Mesendoderm (in vitro differentiated cells): ENCODE results near the gene PYGL. TPM values are rescaled to one million over a fixed set of nuclear protein-coding genes. Genes with fewer than 3 reads are reported as not detected.

Experiments used
- DNase-seq: peaks from one replicate; pipeline ENCODE4 v3.0.0; 2013
- H2AK5ac ChIP-seq: 2 replicates; pipeline ENCODE4 v1.6.1; 2013; ENCODE audit warnings: low read length, inconsistent platforms
- H2BK120ac ChIP-seq: 2 replicates; pipeline ENCODE4 v1.6.1; 2013; ENCODE audit warnings: low read depth, mild to moderate bottlenecking, low read length, moderate library complexity, mixed read lengths
- H2BK15ac ChIP-seq: replicated peaks from 2 replicates; pipeline ENCODE4 v1.6.1; 2013; ENCODE audit warnings: low read depth, mild to moderate bottlenecking, moderate library complexity
- H2BK5ac ChIP-seq: 2 replicates; pipeline ENCODE4 v1.6.1; 2013; ENCODE audit warnings: low read length, inconsistent platforms
- H3K18ac ChIP-seq: 2 replicates; pipeline ENCODE4 v1.6.1; 2013; ENCODE audit warnings: mild to moderate bottlenecking, low read length, mixed read lengths
- H3K23ac ChIP-seq: one replicate; pipeline ENCODE4 v1.6.1; 2013; ENCODE audit warnings: low read length
- H3K27ac ChIP-seq: 2 replicates; pipeline ENCODE4 v1.5.1; 2013; ENCODE audit warnings: low read depth, mild to moderate bottlenecking, inconsistent platforms, low read length, moderate library complexity
- H3K27me3 ChIP-seq: 2 replicates; pipeline ENCODE4 v1.6.1; 2013; ENCODE audit warnings: low read length, control low read depth, mild to moderate bottlenecking, inconsistent platforms; ENCODE audit not compliant: insufficient read depth, poor library complexity
- H3K36me3 ChIP-seq: 2 replicates; pipeline ENCODE4 v1.6.1; 2013; ENCODE audit warnings: low read length, inconsistent platforms; ENCODE audit not compliant: control insufficient read depth, insufficient read depth
- H3K4ac ChIP-seq: one replicate; pipeline ENCODE4 v1.6.1; 2013; ENCODE audit warnings: low read depth, mild to moderate bottlenecking, low read length, moderate library complexity
- H3K4me1 ChIP-seq: 2 replicates; pipeline ENCODE4 v1.6.1; 2013; ENCODE audit warnings: low read depth, low read length, inconsistent platforms; ENCODE audit not compliant: control insufficient read depth
- H3K4me2 ChIP-seq: 2 replicates; pipeline ENCODE4 v1.6.1; 2013; ENCODE audit warnings: low read length
- H3K4me3 ChIP-seq: 2 replicates; pipeline ENCODE4 v1.5.1; 2013; ENCODE audit warnings: mild to moderate bottlenecking, low read length
- H3K56ac ChIP-seq: one replicate; pipeline ENCODE4 v1.6.1; 2013; ENCODE audit warnings: low read length
- H3K79me1 ChIP-seq: 2 replicates; pipeline ENCODE4 v1.6.1; 2013; ENCODE audit warnings: low read length, inconsistent platforms
- H3K79me2 ChIP-seq: 2 replicates; pipeline ENCODE4 v1.6.1; 2013; ENCODE audit warnings: mild to moderate bottlenecking, low read length; ENCODE audit not compliant: control insufficient read depth, insufficient read depth
- H3K9ac ChIP-seq: 2 replicates; pipeline ENCODE4 v1.6.1; 2013; ENCODE audit warnings: low read length, inconsistent platforms
- H4K5ac ChIP-seq: one replicate; pipeline ENCODE4 v1.6.1; 2013; ENCODE audit warnings: low read length
- H4K8ac ChIP-seq: one replicate; pipeline ENCODE4 v1.6.1; 2013; ENCODE audit warnings: low read depth, mild to moderate bottlenecking, control low read depth, low read length, moderate library complexity
- WGBS: extraction: QIAGEN DNeasy Blood & Tissue Kit; methylation state at CpG from one replicate; pipeline ENCODE4 v1.1.7; 2013; ENCODE audit warnings: low lambda C conversion rate, missing lambda C conversion rate; ENCODE audit not compliant: insufficient coverage; ENCODE audit errors: extremely low coverage; 5-methylcytosine and 5-hydroxymethylcytosine counted together
- polyA plus RNA-seq, 2 experiments: library from polyadenylated mRNA; stranded (reverse); fragments of 200-250 nt; gene quantifications; one replicate each; pipeline ENCODE4 v1.2.3, GENCODE V29; 2013

The PYGL gene
- polyA plus RNA-seq (2013, experiment 1 of 2), result 34.0 TPM
- polyA plus RNA-seq (2013, experiment 2 of 2), result 34.9 TPM

- H3K23ac ChIP-seq, result peak within 1 kb of the TSS; percentile 66
- peak within 1 kb of the TSS; percentile 52 for H3K18ac ChIP-seq
- H3K27ac ChIP-seq, result peak within 1 kb of the TSS; percentile 49
- H4K5ac ChIP-seq, result no peak within 1 kb of the TSS
- H3K79me1 ChIP-seq, result no peaks in the 10 kb centered on the region
- H2BK120ac ChIP-seq, result no peak within 1 kb of the TSS
- H4K8ac ChIP-seq, result no peak within 1 kb of the TSS
- no peaks in the 10 kb centered on the region for H3K36me3 ChIP-seq
- H2BK5ac ChIP-seq, result peak within 1 kb of the TSS; percentile 59
- no peak within 1 kb of the TSS for H3K4ac ChIP-seq
- peak within 1 kb of the TSS; percentile 73 for H3K4me3 ChIP-seq
- DNase-seq, result peak; percentile 82
- H3K56ac ChIP-seq, result peak within 1 kb of the TSS; percentile 94
- H3K4me1 ChIP-seq, result no peaks in the 10 kb centered on the region
- no peak within 1 kb of the TSS for H2BK15ac ChIP-seq
- no peak within 1 kb of the TSS for H2AK5ac ChIP-seq
- no peaks in the 10 kb centered on the region for H3K79me2 ChIP-seq
- peak within 1 kb of the TSS; percentile 97 for H3K4me2 ChIP-seq
- peak within 1 kb of the TSS; percentile 74 for H3K9ac ChIP-seq
- no CpG with 5 or more reads among the region's 74 CpGs for WGBS
- no peaks in the 10 kb centered on the region for H3K27me3 ChIP-seq
Observed at GRCh38 chr14:50943943-50944646, at the start of gene PYGL. Gene PYGL, minus strand, starts transcription at chr14:50944483. Its CDS starts 80 bp downstream, at chr14:50944403.

DNA sequence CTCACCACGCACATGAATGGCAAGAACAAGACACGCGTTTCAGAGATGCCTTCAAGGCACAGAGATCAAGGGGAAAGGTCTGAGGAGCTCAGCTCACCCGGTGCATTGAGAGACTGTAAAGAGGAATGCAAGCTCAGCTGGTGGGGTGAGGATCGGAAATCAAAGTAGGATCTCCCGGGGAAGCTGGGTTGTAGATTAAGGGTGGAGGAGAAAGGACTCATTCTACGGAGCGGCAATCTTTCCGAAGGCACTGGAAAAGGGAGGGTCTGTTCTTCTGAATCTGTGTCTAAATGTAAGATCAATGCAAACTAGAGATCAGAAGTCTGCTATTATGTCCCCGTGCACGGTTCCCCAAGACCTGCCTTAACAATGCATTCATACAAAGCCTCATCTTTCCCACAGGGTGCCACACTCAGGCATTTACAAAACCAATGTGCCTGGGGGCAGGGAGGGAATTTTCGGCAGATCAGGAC is 41.6 kb upstream of the PYGL start:
- Histone ChIP-seq H3K56ac (no peak overlapping the region), H3K4me2 (no peak overlapping the region), H3K79me1 (no peaks in the 10 kb centered on the region), H3K4me3 (no peak overlapping the region), H3K27ac (no peak overlapping the region), H3K4me1 (peaks cover 5% of the 10 kb centered on the region), H3K23ac (no peak overlapping the region), H3K4ac (no peak overlapping the region), H2BK120ac (no peak overlapping the region), H3K18ac (no peak overlapping the region), H2AK5ac (no peak overlapping the region), H4K5ac (no peak overlapping the region), H3K36me3 (no peaks in the 10 kb centered on the region), H3K9ac (no peak overlapping the region), H3K79me2 (no peaks in the 10 kb centered on the region), H2BK5ac (no peak overlapping the region), H3K27me3 (no peaks in the 10 kb centered on the region), H4K8ac (no peak overlapping the region), H2BK15ac (no peak overlapping the region)
- WGBS, result no CpG with 5 or more reads among the region's 12 CpGs
- peak; percentile 39 for DNase-seq

- no peak for DNase-seq
- Histone ChIP-seq H3K56ac (no peak overlapping the region), H4K8ac (no peak overlapping the region), H3K27ac (no peak overlapping the region), H3K4me3 (no peak overlapping the region), H3K27me3 (no peaks in the 10 kb centered on the region), H3K79me2 (no peaks in the 10 kb centered on the region), H3K18ac (no peak overlapping the region), H3K4ac (no peak overlapping the region), H4K5ac (no peak overlapping the region), H2BK5ac (no peak overlapping the region), H3K23ac (no peak overlapping the region), H3K36me3 (no peaks in the 10 kb centered on the region), H3K4me1 (peaks cover 5% of the 10 kb centered on the region), H3K9ac (no peak overlapping the region), H2AK5ac (no peak overlapping the region), H3K4me2 (no peak overlapping the region), H2BK120ac (no peak overlapping the region), H3K79me1 (no peaks in the 10 kb centered on the region), H2BK15ac (no peak overlapping the region)
- WGBS, result no CpG with 5 or more reads among the region's 13 CpGs
Observed at GRCh38 chr14:50985124-50985858, 41.0 kb upstream of the PYGL start.

- Histone ChIP-seq H2BK5ac (no peak overlapping the region), H3K56ac (no peak overlapping the region), H3K4ac (no peak overlapping the region), H2BK120ac (no peak overlapping the region), H3K36me3 (no peaks in the 10 kb centered on the region), H3K27me3 (no peaks in the 10 kb centered on the region), H3K79me1 (no peaks in the 10 kb centered on the region), H4K5ac (no peak overlapping the region), H2AK5ac (no peak overlapping the region), H3K4me3 (no peak overlapping the region), H2BK15ac (no peak overlapping the region), H3K27ac (no peak overlapping the region), H3K79me2 (no peaks in the 10 kb centered on the region), H3K9ac (no peak overlapping the region), H3K4me1 (peaks cover 5% of the 10 kb centered on the region), H3K4me2 (no peak overlapping the region), H3K23ac (no peak overlapping the region), H4K8ac (no peak overlapping the region), H3K18ac (no peak overlapping the region)
- DNase-seq, result no peak
- no CpG with 5 or more reads among the region's 2 CpGs for WGBS
Observed at GRCh38 chr14:50984036-50984710, 39.9 kb upstream of the PYGL start.

DNA sequence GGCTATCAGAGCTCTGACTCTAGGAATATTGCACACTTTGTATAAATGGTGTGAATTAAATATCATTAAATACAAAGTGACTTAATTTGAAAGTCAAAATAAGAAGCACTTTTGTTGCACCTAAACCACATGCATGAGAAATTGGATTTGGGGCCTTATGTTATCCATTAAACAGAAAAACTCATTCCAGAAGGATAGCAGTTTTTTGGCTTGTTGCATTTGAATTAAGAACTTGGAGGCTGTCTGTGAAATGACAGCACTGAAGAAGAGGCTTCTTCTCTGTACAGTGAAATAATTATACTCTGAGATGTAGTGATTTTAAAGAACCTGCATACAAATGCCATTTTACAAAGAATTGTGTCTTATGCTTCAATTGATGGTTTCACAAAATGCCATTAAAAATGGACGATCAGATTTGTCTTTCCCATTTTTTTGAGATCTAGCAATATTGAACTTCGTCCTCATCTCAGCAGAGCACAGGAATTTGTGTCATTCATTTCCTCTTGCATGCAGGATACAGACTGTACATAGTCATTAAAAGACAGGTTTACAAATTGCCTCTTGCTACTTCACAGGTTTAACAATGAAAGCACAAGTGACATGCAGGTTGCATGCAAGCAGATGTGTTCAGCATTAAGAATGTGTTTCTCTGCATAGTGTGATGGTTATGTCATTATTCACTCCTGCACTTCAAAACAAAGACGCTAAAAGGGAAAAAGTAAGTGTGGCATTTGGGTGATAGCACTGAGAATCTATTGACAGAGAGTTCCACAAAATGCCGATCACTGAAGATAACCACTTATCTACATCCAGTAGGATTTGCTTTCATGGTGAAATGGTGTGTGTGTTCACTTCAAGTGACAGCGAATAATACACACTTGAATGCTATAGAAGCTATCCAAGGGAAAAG is 35.9 kb upstream of the PYGL start:
- H4K5ac ChIP-seq, result no peak overlapping the region
- no peak overlapping the region for H4K8ac ChIP-seq
- H3K27me3 ChIP-seq, result no peaks in the 10 kb centered on the region
- DNase-seq, result no peak
- no peak overlapping the region for H3K56ac ChIP-seq
- H3K9ac ChIP-seq, result no peak overlapping the region
- WGBS, result no CpG with 5 or more reads among the region's 5 CpGs
- no peak overlapping the region for H2BK120ac ChIP-seq
- H2BK5ac ChIP-seq, result no peak overlapping the region
- no peaks in the 10 kb centered on the region for H3K36me3 ChIP-seq
- no peak overlapping the region for H3K18ac ChIP-seq
- no peak overlapping the region for H3K4ac ChIP-seq
- no peak overlapping the region for H3K27ac ChIP-seq
- H2BK15ac ChIP-seq, result no peak overlapping the region
- no peaks in the 10 kb centered on the region for H3K4me1 ChIP-seq
- H3K79me2 ChIP-seq, result no peaks in the 10 kb centered on the region
- no peak overlapping the region for H3K4me2 ChIP-seq
- no peak overlapping the region for H2AK5ac ChIP-seq
- no peak overlapping the region for H3K23ac ChIP-seq
- no peaks in the 10 kb centered on the region for H3K79me1 ChIP-seq
- no peak overlapping the region for H3K4me3 ChIP-seq
